Esophagus muscularis mucosa (tissue), 4 donors: ENCODE data around the gene EHD1.

Experiments
- CTCF ChIP-seq, 3 experiments: fragments of 200-600 bp in 2 of 3; fragments of 450-650 bp in 1 of 3; sonication (generic) in 2 of 3; IDR thresholded peaks; one replicate each; pipeline ENCODE4 v1.5.1; 2017 to 2019; ENCODE audit warnings: antibody characterized with exemption in 3 of 3, mild to moderate bottlenecking in 2 of 3, moderate library complexity in 1 of 3
- EP300 ChIP-seq: sonication (generic); formaldehyde crosslinking; IDR thresholded peaks from one replicate; pipeline ENCODE4 v1.6.1; 2017; ENCODE audit warnings: antibody characterized with exemption
- POLR2A ChIP-seq: fragments of 450-650 bp; IDR thresholded peaks from one replicate; pipeline ENCODE4 v1.6.1; 2017; ENCODE audit warnings: antibody characterized with exemption, moderate library complexity, mild to moderate bottlenecking, low read depth

GRCh38 chr11:64905516-64906313 is 27.3 kb upstream of the EHD1 start:
- no peak for TF ChIP-seq EP300
- no peak for TF ChIP-seq CTCF (IDR thresholded peaks at IDR 0.05)
- no peak for TF ChIP-seq POLR2A
